Skeletal muscle satellite cell (primary cell): ENCODE measurements around the gene LTK.

Source experiments
- H3K27me3 ChIP-seq: 2 replicates; pipeline ENCODE4 v1.7.0; 2013; ENCODE audit warnings: low read length; ENCODE audit not compliant: control insufficient read depth, insufficient read depth
- H3K36me3 ChIP-seq: 2 replicates; pipeline ENCODE4 v1.7.0; 2013; ENCODE audit warnings: mild to moderate bottlenecking, control low read depth, low read length; ENCODE audit not compliant: insufficient read depth
- H3K4me1 ChIP-seq: 2 replicates; pipeline ENCODE4 v1.7.0; 2013; ENCODE audit warnings: low read length; ENCODE audit not compliant: control insufficient read depth, insufficient read depth
- H3K4me2 ChIP-seq: 2 replicates; pipeline ENCODE4 v1.7.0; 2013; ENCODE audit warnings: mild to moderate bottlenecking, low read length
- H3K4me3 ChIP-seq: 2 replicates; pipeline ENCODE4 v1.7.0; 2013; ENCODE audit warnings: low read length
- H3K9ac ChIP-seq: 2 replicates; pipeline ENCODE4 v1.7.0; 2013; ENCODE audit warnings: mild to moderate bottlenecking, low read depth, low read length, moderate library complexity
- H3K9me3 ChIP-seq: replicated peaks from 2 replicates; pipeline ENCODE4 v1.7.0; 2013; ENCODE audit warnings: mild to moderate bottlenecking, control low read depth, low read length

The LTK gene

GRCh38 chr15:41554343-41554742 is 40.7 kb upstream of the LTK start:
- peaks cover 10% of the 10 kb centered on the region for H3K4me1 ChIP-seq
- no peak overlapping the region for H3K9ac ChIP-seq
- H3K36me3 ChIP-seq, result no peaks in the 10 kb centered on the region
- H3K4me3 ChIP-seq, result no peak overlapping the region
- no peaks in the 10 kb centered on the region for H3K27me3 ChIP-seq
- no peak overlapping the region for H3K4me2 ChIP-seq
- no peaks in the 10 kb centered on the region for H3K9me3 ChIP-seq

- no peaks in the 10 kb centered on the region for H3K9me3 ChIP-seq
- peaks cover 10% of the 10 kb centered on the region for H3K4me1 ChIP-seq
- H3K4me3 ChIP-seq, result no peak overlapping the region
- no peaks in the 10 kb centered on the region for H3K27me3 ChIP-seq
- no peak overlapping the region for H3K9ac ChIP-seq
- H3K4me2 ChIP-seq, result no peak overlapping the region
- H3K36me3 ChIP-seq, result no peaks in the 10 kb centered on the region
These were observed 40.1 kb upstream of the LTK start for GRCh38 chr15:41553731-41554130.

GRCh38 chr15:41550066-41550775 is 36.6 kb upstream of the LTK start:
- H3K4me1 ChIP-seq, result peaks cover 5% of the 10 kb centered on the region
- H3K27me3 ChIP-seq, result no peaks in the 10 kb centered on the region
- no peak overlapping the region for H3K4me3 ChIP-seq
- no peak overlapping the region for H3K4me2 ChIP-seq
- no peak overlapping the region for H3K9ac ChIP-seq
- H3K9me3 ChIP-seq, result no peaks in the 10 kb centered on the region
- no peaks in the 10 kb centered on the region for H3K36me3 ChIP-seq

GRCh38 chr15:41546851-41547786 is 33.5 kb upstream of the LTK start:
- Histone ChIP-seq H3K9me3 (no peaks in the 10 kb centered on the region), H3K36me3 (no peaks in the 10 kb centered on the region), H3K9ac (no peak overlapping the region), H3K4me3 (no peak overlapping the region), H3K4me2 (no peak overlapping the region), H3K4me1 (peaks cover 5% of the 10 kb centered on the region), H3K27me3 (no peaks in the 10 kb centered on the region)

GRCh38 chr15:41545218-41545617 is 31.6 kb upstream of the LTK start:
- H3K27me3 ChIP-seq, result no peaks in the 10 kb centered on the region
- H3K4me3 ChIP-seq, result no peak overlapping the region

GRCh38 chr15:41544650-41545015 is 31.0 kb upstream of the LTK start:
- Histone ChIP-seq H3K27me3 (no peaks in the 10 kb centered on the region), H3K4me3 (no peak overlapping the region), H3K9ac (no peak overlapping the region), H3K9me3 (no peaks in the 10 kb centered on the region), H3K4me2 (no peak overlapping the region), H3K36me3 (no peaks in the 10 kb centered on the region), H3K4me1 (peaks cover 5% of the 10 kb centered on the region)

More at GRCh38 chr15:41545218-41545617, 31.6 kb upstream of the LTK start:
- H3K4me1 ChIP-seq, result peaks cover 5% of the 10 kb centered on the region
- H3K36me3 ChIP-seq, result no peaks in the 10 kb centered on the region
- no peak overlapping the region for H3K9ac ChIP-seq
- H3K9me3 ChIP-seq, result no peaks in the 10 kb centered on the region
- no peak overlapping the region for H3K4me2 ChIP-seq

GRCh38 chr15:41543521-41543870 is 29.9 kb upstream of the LTK start:
- Histone ChIP-seq H3K27me3 (no peaks in the 10 kb centered on the region), H3K36me3 (no peaks in the 10 kb centered on the region), H3K9ac (peak overlapping the region; percentile 90), H3K4me2 (peak overlapping the region; percentile 74), H3K9me3 (no peaks in the 10 kb centered on the region), H3K4me3 (peak overlapping the region; percentile 93), H3K4me1 (peaks cover 5% of the 10 kb centered on the region)

GRCh38 chr15:41536866-41537265 is 23.2 kb upstream of the LTK start:
- Histone ChIP-seq H3K9ac (no peak overlapping the region), H3K9me3 (no peaks in the 10 kb centered on the region), H3K36me3 (peaks cover 36% of the 10 kb centered on the region), H3K4me1 (no peaks in the 10 kb centered on the region), H3K4me2 (no peak overlapping the region), H3K27me3 (no peaks in the 10 kb centered on the region), H3K4me3 (no peak overlapping the region)

- Histone ChIP-seq H3K9me3 (no peaks in the 10 kb centered on the region), H3K36me3 (peaks cover 43% of the 10 kb centered on the region), H3K27me3 (no peaks in the 10 kb centered on the region), H3K9ac (no peak overlapping the region), H3K4me3 (no peak overlapping the region), H3K4me1 (no peaks in the 10 kb centered on the region), H3K4me2 (no peak overlapping the region)
These were observed 21.9 kb upstream of the LTK start for GRCh38 chr15:41535544-41535943.

- peaks cover 66% of the 10 kb centered on the region for H3K36me3 ChIP-seq
- H3K4me2 ChIP-seq, result no peak overlapping the region
- no peak overlapping the region for H3K9ac ChIP-seq
- H3K4me1 ChIP-seq, result no peaks in the 10 kb centered on the region
- H3K9me3 ChIP-seq, result no peaks in the 10 kb centered on the region
- no peak overlapping the region for H3K4me3 ChIP-seq
- H3K27me3 ChIP-seq, result no peaks in the 10 kb centered on the region
These were observed 16.8 kb upstream of the LTK start for GRCh38 chr15:41530363-41530956.

GRCh38 chr15:41523097-41523496 is 9.5 kb upstream of the LTK start:
- Histone ChIP-seq H3K4me2 (no peak overlapping the region), H3K9me3 (no peaks in the 10 kb centered on the region), H3K27me3 (no peaks in the 10 kb centered on the region), H3K4me3 (no peak overlapping the region), H3K4me1 (no peaks in the 10 kb centered on the region), H3K36me3 (peaks cover 45% of the 10 kb centered on the region), H3K9ac (no peak overlapping the region)
